HG02623 (cell line): Measurements from ENCODE around the gene CHST15.

Experiments used
- ATAC-seq: cut with Tn5 transposase; IDR thresholded peaks from one replicate; pipeline ENCODE4 v1.9.1; 2021; ENCODE audit warnings: moderate library complexity; ENCODE audit not compliant: unreplicated experiment

Gene CHST15, protein sequence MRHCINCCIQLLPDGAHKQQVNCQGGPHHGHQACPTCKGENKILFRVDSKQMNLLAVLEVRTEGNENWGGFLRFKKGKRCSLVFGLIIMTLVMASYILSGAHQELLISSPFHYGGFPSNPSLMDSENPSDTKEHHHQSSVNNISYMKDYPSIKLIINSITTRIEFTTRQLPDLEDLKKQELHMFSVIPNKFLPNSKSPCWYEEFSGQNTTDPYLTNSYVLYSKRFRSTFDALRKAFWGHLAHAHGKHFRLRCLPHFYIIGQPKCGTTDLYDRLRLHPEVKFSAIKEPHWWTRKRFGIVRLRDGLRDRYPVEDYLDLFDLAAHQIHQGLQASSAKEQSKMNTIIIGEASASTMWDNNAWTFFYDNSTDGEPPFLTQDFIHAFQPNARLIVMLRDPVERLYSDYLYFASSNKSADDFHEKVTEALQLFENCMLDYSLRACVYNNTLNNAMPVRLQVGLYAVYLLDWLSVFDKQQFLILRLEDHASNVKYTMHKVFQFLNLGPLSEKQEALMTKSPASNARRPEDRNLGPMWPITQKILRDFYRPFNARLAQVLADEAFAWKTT

DNA sequence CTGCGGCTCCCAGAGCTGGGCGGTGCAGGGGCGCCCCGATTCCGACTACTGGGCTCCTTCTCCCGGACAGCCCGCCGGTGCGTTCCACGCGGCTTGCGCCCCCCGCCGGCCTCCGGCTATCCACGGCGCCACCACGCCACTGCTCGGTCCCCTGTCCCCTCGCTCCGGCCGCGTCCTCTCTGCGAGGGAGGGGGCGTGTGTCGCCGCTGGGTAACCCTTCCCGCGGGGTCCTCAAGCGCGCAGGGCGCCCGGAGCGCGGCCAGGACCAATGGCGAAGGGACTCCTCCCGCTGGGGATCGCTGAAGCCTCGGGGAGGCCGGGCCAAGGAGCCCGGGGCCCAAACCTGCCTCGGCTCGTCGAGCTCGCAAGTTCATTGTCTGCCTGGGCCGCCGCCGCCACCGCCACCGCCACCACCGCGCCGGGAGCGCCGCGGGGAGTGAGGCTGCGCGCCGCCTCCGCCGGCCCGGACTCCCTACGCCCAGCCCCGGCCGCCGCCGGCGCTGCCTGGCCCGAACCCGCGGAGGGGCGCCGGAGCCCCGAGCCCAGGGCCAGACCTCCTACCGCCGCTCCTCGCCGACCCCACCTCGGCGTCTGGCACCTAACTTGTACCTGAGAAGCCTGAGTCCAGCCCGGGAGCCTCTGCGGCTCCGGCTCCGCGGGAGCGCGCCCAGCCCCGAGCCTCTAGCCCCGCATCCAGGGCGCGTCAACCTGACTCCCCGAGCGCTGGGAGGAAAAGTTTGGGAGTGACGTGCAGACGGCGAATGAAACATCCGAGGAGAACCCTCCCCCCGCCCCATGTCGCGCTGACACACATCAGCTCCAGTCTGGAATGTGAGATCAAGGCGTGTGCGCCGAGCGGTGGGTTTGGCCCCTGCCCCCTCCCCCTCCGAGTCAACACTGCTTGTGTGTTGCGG, at the start of gene CHST15:
TSS of gene CHST15 (minus strand) at position 739 of the 914 bp plus-strand sequence. CDS start 47,386 bp downstream, outside the sequence.
- peak; percentile 15 for ATAC-seq

DNA sequence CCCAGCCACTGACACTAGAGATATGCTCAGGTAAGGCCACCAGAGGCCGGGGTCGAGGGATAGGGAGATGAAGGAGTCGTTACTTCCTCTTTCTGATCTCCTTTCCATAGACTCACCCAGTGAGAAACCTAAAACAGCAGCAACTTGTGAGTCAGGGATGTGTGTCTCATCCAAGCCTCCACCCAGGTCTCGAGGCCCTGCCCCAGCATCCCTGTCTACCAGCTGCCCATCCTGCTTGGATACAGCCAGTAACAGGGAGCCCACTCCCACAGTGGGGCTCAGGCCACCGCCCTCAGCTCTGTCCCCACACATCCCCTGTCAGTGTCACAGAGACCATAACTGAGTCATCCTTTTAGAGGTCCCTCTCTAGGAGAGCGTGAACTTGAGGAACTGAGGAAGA, 49.6 kb upstream of the CHST15 start:
- ATAC-seq, result no peak

DNA sequence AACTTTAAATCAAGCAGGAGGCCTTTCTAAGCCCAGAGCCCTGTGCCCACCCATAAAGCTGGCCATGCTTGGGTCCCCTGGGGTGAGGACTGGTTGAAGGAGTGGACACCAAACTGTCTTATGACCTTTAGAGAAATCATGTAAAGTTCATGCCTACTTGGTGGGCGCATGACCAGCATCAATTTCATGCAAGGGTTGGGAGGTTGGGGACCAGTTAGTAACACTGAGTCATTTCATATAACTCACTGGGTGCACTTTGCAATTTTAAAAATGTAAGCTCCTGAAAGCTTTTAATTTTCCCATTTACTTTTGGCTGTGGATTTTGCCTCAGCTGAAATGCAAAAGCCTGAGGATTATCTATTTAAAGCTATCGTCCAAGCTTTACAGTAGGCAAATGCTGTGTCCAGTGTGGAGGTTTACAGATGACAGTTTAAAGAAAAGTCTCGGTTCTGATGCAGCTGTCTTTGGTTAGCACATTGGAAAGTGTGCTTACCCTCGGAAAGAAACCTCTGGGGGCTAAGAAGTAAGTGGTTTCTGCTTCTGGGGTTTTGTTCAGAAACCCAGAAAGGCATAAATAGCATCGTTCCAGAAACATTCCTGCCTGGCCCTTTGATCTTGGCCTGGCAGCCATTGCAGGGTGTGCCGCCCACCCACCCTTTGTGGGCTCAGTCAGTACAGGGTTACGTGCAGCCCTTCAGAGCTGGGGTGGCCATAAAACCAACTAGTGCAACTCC, 48.8 kb upstream of the CHST15 start:
- no peak for ATAC-seq

DNA sequence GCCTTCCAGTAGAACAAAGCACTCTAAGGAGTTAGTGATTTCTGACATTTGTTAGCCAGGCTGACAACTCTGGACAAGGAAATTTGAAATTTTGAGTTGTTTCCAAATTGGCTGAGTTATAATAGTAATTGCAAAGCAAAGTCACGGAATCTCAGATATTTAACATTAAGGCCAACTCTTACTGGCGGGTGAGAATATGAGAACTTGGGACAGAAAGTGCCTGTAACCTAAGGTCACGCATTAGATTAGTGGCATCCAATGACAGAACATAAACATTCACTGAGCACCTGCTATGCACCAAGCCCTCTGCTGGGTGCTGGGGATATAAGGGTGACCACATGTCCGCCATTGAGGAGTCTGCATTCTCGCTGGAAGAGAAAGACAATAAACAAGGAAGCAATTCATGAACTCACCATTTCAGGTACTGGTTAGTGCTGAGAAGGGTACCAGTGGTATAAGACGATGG, 45.5 kb upstream of the CHST15 start:
- ATAC-seq, result no peak

DNA sequence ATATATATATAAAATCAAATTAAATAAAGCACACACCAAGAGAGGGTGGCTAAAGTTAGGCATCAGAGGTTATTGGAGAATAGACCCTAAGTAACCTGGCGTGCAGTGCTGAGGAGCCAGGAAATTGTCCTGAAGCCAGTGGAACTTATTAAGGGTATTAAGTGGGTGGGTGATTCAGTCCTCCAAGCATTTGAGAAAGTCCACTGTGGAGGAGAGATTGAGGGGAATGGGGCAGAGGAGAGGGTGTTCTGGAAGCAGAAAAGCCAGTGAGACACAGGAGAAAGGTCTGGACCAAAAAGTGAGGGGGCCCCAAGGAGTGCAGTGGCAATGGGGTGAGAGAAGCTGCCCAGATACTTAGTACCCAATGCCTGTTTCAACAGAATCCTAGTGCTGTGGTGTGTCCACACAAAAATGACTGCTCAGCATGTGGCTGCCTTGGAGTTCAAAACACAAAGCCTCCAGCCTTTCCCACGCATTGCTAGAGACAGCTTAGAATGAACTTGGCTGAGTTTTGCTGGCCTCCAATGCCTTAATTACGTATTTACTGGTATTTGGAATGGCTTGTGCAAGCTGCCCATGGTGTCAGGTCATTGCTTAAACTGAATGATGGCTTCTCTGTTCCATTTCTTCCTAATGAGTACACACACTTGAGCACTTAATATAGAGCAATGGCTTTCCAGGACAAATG, 44.9 kb upstream of the CHST15 start:
- ATAC-seq, result no peak

DNA sequence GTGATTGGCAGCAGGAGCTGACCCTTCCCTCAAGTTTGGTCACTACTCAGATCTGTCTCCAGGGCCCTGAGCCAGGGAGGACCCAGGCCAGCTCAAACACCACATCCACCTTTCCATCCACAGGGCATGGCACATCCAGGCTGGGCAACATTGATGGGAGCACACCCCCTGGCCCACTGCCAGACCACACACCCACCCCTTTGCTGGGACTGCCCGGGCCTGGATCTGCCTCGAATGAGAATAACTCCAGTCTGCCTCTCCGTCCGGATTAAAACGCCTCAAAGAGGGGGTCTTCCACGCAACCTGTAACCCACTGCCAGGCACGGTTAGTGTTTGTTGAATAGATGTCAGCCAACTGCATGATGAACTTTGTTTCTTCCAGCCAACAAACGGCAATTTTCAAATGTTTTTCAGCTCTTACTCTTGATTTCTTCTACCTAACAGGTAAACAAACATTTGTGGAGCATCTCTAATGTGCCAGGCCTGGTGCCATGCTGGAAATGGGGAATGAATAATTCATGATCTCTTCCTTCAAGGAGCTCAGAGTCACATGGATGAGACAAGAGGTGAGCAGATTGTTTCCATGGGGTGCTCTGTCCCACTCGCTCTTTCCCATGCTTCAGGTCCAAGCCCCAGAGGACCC, 41.0 kb upstream of the CHST15 start:
- no peak for ATAC-seq

DNA sequence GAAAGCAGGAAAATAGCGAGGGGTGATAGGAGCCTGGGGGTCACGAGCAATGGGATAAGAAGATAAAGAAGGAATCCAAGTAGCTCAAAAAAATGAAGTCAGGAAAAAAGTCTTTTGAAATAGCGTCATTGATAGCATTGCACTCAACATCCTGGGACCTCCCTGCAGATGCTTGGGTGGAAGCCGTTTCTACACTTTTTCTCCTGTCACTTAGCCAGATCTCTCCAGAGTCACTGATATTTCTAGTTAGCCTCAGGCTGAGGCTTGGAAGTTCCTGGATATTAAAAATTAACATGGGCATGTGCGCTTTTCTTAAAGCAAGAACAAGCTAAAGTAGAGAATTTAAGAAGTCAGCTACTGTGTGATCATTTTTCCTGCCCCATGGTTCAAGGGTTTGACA, 39.5 kb upstream of the CHST15 start:
- no peak for ATAC-seq

DNA sequence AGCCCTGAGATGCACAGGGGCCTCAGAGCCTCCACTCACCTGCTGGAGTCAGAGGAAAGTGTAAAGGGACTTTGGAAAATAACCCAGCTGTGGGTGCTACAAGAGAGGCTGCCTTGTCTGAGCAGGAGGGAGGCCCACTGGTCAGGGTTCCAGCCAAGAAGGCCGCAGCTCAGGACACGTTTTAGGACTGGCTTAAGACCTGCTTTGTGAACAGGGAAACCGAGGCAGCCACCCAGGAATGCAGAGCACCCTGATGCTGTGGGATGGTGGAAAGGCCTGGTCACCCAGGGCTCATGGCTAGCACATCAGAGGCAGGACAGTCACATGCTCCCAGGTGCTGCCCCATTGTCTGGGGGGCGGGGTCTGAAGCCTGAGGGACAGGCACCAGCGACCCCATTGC, 38.9 kb upstream of the CHST15 start:
- ATAC-seq, result no peak

DNA sequence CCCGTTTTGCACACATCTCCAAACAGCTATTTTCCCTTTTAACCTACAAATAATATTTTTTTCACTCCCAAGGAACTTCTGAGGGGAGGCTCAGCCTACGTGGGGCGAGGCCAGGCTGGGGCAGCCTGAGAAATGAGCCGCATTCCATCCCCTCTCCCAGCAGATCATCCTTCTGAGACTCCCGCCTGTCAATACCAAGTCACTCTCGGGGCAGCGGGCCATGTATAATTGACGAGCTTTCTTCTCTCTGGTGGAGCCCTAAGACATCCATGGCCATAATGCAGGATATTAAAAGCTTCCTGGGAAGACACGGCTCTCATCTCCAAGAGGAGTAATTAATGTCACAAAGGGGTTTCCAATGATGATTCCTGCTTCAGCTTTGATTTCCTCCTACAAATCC, 37.8 kb upstream of the CHST15 start:
- no peak for ATAC-seq

DNA sequence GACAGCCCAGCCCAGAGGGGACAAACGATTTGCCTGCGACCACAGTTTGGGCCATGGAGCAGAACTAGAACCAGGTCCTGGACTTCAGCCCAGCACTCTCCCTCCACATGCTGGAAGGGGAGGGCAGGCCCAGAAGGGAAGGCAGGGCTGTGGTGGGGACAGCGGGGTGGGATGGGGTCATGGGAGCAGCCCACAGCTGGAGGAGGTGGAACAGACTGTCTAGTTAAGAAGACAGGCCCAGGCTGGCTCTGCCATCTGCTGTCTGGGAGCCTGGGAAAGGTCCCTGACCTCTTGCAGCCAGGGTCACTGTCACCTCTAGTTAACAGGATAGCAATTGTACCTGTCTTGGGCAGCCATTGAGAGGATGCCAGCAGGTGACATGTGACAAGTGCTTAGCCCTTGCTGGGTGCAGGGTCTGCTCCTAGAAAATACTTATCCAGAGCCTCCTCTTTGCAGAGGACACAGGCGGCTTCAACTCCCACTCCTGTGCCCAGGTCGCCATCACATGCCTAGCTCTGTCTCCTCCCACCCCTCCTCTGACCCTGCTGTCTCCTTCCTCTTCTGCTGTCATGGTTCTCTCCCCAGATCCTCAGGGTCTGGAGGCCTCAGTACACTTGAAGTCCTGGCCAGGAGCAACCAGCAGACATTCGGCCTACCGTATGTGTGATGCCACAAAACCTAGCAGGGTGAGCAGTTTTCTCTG, 37.0 kb upstream of the CHST15 start:
- no peak for ATAC-seq

DNA sequence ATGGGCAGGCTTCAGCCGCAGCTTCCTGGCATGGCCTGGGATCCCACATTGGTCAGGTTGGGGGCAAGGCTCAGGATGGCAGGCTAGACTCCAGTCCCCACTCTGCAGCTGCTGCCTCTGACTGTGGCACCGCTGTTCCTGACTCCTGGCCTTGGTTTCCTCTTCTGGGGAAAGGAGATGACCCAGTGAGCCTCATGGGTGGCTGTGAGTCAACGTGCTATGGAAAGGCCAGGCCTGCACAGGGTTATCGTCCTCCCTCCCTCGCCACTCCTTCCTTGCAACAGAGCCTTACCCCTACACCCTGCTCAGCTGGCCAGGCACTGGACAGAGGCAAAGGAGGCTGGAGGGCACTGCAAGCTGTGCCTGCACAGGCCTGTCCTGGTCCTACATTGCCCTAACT, 36.1 kb upstream of the CHST15 start:
- no peak for ATAC-seq

DNA sequence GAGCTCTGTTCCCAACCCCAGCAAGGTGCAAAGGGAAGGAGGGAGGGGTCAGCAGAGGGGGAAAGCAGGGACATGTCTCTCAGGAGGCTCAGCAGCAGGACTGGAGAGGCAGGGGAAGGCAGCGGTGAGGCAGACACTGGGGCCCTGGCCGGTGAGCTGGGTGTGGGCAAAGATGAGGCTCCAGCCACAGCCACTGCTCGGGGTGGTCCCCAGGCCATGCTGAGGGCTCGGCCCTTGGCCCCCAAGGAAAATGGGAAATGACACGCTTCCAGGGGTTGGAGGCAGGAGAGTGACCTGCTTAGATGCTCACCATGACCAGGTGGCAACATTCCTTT, 35.4 kb upstream of the CHST15 start:
- ATAC-seq, result no peak

DNA sequence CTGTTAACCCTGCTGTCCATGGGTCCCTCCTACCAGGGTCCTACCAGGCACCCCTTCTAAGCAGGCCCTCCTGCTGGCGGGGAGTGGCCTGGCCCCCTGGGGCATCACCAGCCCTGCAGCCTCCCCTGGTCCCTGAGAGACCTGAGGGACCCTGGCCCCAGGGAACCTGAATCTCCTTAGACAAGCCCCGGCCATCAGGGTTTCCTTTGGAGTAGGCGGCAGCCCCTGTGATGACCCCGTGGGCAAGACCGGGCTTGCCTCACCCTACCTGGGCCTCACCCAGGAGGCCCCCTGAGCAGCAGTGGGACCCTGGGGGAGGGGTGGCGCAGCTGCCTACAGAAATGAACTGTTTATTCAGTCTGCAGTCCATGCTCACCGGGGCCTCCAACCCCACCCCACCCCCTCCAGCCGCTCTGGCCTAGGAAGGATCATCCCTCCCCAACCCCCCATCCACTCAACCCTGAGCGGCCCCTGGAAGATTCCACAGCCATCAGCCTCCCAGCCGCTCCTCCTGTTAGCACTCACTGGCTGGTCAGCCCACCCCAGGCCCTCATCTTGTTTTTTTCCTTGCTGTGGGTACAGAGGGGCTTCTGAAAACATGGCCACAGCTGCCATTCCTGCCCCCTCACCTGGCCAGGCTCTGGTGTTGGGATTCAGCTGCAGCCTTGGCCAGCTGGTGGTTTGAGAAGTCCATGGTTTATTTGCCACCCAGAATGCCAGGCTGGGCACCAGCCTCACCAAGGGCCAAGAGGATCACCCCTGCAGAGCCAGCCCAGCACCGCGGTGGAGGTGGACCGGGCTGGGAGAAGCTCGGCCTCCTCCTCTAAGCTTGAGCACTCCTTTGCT, 34.8 kb upstream of the CHST15 start:
- ATAC-seq, result no peak

DNA sequence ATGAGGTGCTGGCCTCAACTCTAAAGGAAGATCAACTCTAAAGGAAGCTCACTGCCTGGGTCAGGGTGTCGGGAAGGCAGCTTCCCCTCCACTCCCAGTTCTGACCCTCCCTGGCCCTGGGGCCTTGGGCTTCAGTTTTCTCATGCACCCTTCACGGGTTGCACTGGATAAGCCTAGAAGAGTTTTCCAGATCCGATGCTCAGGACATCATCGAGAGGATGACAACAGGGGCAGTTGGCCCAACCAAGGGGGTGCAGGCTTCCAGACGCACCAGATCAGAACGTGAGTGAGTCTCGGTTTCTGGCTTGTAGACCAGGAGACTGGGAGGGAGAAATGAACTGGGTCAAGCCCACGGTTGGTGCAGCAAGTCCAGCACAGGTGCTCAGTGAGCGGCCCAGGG, 34.2 kb upstream of the CHST15 start:
- ATAC-seq, result no peak

DNA sequence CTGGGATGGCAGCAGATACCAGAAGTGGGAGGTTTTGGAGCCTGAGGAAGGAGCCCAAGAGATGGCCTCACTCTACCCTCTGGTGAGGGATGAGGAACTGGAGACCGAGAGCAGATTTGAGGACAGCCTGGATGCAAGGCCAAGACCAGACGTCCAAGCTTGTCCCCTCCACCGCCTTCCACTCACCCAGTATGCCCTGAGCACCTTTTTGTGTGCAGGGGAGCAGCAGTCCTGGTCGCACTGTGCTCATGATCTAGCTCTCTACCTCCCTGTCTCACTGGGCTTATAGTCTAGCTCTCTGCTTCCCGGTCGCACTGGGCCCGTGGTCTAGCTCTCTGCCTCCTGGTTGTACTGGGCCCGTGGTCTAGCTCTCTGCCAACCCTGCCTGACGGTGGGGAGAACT, 33.6 kb upstream of the CHST15 start:
- no peak for ATAC-seq

DNA sequence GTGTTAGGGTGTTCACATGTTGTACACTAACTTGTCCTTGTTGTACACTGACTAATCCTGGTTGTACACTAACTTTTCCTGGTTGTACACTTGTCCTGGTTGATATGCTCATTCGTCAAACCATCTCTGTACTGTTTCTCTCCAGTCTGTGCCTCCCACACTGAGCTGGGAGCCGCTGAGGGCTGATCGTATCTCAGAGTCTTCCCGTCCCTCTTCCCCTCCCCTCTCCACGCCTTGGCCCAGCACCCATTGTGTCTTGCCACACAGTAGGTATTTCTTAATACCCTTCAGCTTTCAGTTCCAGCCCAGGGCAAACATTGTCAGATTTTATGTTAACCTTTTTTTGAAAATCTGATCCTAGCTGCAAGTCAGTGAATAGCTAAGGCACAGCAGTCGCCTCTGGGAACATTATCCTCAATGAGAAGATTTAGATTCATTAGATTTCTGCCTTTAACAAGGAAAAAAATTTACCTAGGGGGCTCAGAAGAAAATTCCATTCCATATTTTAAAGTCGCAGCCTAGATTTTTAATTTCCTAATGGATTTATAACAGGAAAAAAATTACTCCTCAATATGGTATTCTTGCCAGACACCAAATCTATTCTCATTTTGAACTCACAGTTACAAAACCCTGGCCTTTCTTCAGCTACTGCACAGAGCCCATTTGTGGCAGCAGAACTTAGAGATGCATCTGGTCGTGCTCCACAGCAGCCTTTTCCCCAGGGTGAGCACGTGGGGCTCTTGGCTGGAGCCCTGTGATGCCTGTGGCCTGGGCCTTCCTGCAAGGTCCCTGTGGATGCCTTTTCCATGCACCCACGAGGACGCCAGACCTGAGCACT, 33.0 kb upstream of the CHST15 start:
- no peak for ATAC-seq

DNA sequence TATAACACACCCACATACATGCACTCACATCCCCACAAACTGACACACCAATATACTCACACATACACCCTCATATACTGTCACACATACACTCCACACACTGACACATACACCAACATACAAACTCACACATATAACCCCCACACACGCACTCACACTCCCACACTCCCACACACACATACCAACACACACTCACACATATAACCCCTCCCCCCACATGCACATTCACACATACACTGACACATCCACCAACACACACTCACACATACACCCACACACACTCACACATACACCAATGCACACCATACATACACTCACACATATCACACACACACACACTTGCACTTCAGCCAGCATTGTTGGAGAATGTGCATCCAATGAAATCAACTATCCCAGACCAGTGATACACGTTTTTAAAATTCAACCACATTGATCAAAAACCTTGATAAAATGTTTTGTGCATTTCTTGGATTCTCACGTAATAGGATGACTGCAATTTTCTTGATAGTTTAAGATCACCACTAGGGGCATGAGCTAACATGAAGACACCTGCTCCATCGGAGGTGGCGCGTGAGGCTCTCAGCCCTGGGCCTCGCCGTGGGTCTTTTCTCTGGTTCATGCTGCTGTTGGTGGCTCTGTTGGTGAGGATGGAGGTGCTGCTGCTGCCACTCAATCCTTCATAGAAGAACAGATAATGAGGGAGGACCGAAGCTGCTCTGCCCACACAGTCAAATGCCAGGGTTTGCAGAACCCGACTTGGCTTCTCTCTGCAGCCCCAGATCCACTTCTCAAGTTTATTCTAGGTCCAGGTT, 32.1 kb upstream of the CHST15 start:
- no peak for ATAC-seq
